Measurements from ENCODE around the gene DVL3. TPM values are rescaled to one million over a fixed set of nuclear protein-coding genes. Genes with fewer than 3 reads are reported as not detected.
A peak's percentile ranks its signal among the peaks of the same experiment; 100 is the strongest.
"Not testable (repeated sequence)": the region's sequence is repeated elsewhere in the genome, so short reads cannot be mapped to it uniquely, and the experiment has no call there.

DVL3 gene
- total RNA-seq, 1 donor from 2014 or later, result 63.5 TPM

DNA sequence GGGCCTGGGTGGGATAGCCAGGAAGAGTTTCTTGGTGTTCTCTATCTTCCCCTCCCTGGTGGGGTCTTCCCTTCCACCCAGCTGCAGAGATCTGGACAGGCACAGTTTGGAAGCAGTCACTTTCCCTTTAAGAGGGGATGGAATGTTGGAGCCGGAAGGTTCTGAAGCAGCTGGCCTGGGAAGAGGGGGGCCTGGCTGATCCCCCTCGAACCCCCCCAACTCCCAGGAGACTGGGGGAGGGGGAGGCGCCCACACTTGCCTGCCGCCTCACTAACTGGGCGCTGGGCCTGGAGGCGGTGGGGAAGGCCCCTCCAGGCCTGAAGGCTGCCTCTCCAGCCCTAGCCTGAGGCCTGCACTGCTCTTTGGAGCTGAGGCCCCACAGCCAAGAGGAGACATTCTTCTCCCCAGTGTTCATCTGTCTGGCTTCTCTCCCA is 1.4 kb downstream of the DVL3 start:
- Histone ChIP-seq H3K27me3 (ENCODE audit: low read depth) (no peaks in the 10 kb centered on the region), H3K27ac (replicated peaks) (peak overlapping the region; percentile 95), H3K4me3 (peak overlapping the region; percentile 99), H3K4me1 (peaks cover 85% of the 10 kb centered on the region), H3K36me3 (no peaks in the 10 kb centered on the region), H3K9me3 (replicated peaks) (no peaks in the 10 kb centered on the region)
- TF ChIP-seq, protein P1, sequence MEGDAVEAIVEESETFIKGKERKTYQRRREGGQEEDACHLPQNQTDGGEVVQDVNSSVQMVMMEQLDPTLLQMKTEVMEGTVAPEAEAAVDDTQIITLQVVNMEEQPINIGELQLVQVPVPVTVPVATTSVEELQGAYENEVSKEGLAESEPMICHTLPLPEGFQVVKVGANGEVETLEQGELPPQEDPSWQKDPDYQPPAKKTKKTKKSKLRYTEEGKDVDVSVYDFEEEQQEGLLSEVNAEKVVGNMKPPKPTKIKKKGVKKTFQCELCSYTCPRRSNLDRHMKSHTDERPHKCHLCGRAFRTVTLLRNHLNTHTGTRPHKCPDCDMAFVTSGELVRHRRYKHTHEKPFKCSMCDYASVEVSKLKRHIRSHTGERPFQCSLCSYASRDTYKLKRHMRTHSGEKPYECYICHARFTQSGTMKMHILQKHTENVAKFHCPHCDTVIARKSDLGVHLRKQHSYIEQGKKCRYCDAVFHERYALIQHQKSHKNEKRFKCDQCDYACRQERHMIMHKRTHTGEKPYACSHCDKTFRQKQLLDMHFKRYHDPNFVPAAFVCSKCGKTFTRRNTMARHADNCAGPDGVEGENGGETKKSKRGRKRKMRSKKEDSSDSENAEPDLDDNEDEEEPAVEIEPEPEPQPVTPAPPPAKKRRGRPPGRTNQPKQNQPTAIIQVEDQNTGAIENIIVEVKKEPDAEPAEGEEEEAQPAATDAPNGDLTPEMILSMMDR (IDR thresholded peaks at IDR 0.05; ENCODE audit: borderline replicate concordance), result no peak
- intact Hi-C loops (cut with micrococcal nuclease), result no loop called here
- peak; percentile 75 for DNase-seq

DNA sequence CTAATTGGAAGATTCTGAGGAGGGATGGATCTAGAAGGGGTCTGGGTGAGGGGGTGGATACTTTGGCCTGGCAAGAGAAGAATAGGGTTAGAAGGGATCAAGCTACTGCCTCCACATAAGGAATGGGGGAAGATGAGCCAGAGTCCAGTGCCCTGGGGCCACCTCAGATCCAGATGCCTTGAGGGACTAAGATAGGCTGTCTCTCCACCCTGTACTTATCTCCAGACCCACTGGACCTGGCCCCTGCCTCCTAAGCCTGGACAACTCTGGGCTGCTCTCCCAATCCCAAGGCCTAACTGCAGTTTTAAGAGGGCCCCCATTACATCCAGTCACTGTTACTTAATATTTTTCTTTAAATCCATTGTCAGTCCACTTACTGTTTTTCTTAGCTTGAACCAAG is 2.0 kb downstream of the DVL3 start:
- H3K36me3 ChIP-seq, result no peaks in the 10 kb centered on the region
- H3K4me1 ChIP-seq, result peaks cover 92% of the 10 kb centered on the region
- H3K9me3 ChIP-seq (replicated peaks), result no peaks in the 10 kb centered on the region
- H3K27ac ChIP-seq (replicated peaks), result peak overlapping the region; percentile 95
- TF ChIP-seq, protein P1 (IDR thresholded peaks at IDR 0.05; ENCODE audit: borderline replicate concordance), result no peak
- peak overlapping the region; percentile 99 for H3K4me3 ChIP-seq
- no peaks in the 10 kb centered on the region for H3K27me3 ChIP-seq (ENCODE audit: low read depth)
- intact Hi-C loops (cut with micrococcal nuclease), result no loop called here
- DNase-seq, result no peak

DNA sequence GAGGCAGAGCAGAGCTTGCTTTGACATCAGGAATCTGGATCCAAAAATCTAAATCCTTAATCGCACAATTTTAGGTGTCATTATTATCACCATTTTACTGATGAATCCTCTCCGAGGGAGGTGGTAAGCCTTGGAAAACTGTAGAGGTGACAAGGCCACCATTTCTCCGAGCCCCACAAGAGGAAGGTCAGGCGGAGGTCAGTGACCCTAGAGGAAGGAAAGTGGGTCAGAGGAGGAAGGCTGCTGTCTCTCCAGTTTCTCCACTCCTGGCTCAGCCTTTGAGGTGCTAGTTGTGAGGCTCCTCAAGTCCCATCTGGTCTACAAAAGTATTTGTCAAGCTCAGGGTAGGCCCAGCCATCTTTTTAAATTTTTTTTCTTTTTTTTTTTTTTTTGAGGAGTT is 3.2 kb downstream of the DVL3 start:
- DNase-seq, result no peak
- peaks cover 96% of the 10 kb centered on the region for H3K4me1 ChIP-seq
- H3K27me3 ChIP-seq (ENCODE audit: low read depth), result no peaks in the 10 kb centered on the region
- intact Hi-C loops (cut with micrococcal nuclease), result no loop called here
- H3K9me3 ChIP-seq (replicated peaks), result no peaks in the 10 kb centered on the region
- peaks cover 2% of the 10 kb centered on the region for H3K36me3 ChIP-seq
- TF ChIP-seq, protein P1 (IDR thresholded peaks at IDR 0.05; ENCODE audit: borderline replicate concordance), result no peak
- H3K4me3 ChIP-seq, result peak overlapping the region; percentile 99
- H3K27ac ChIP-seq (replicated peaks), result peak overlapping the region; percentile 95

DNA sequence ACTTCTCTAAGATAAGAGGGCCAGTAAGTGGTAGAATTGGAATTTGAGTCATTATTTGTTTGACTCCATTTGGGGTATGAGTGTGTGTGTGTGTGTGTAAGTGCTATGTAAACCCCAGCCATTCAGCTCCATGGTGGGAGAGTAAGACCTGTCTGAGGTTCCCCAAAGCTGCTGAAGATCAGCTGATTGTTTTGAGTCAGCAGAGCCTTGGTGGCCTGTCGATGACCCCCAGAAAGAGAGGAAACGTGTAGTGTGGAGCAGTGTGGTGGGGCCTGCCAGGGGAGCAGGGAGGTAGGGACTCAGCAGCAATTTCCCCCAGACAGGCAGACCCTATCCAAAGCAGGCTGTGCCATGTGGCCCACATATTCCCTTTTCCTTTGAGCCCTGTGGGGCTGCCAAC is 5.3 kb downstream of the DVL3 start:
- H3K4me1 ChIP-seq, result peaks cover 86% of the 10 kb centered on the region
- intact Hi-C loops (cut with micrococcal nuclease), result no loop called here
- H3K4me3 ChIP-seq, result peak overlapping the region; percentile 45

DNA sequence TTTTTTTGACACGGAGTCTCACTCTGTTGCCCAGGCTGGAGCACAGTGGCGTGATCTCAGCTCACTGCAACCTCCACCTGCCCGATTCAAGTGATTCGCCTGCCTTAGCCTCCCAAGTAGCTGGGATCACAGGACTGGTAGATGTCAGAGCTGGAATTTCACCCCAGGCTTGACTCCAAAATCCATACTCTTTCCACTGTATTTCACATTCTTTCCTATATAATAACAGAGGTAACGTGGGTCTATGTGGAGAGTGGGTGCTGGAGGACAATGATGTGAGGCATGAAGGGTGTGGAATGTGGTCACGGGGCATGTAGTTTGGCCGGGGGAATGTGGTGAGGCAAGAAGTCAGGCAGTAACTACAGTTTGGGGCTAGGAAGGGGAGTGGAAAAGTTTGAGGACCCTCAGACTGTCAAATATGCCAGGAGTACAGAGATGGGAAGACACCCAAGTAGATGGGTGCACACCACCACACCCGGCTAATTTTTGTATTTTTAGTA is 7.4 kb downstream of the DVL3 start:
- DNase-seq; intact Hi-C loops (cut with micrococcal nuclease); H3K27me3 ChIP-seq (ENCODE audit: low read depth); H3K9me3 ChIP-seq (replicated peaks); H3K4me3 ChIP-seq: not testable (repeated sequence)
- Histone ChIP-seq H3K36me3 (peaks cover 44% of the 10 kb centered on the region), H3K27ac (replicated peaks) (peak overlapping the region; percentile 95), H3K4me1 (peaks cover 64% of the 10 kb centered on the region)

More for the DNA sequence above, 5.3 kb downstream of the DVL3 start:
- Histone ChIP-seq H3K27me3 (ENCODE audit: low read depth) (no peaks in the 10 kb centered on the region), H3K36me3 (peaks cover 23% of the 10 kb centered on the region), H3K9me3 (replicated peaks) (no peaks in the 10 kb centered on the region), H3K27ac (replicated peaks) (peak overlapping the region; percentile 95)
- no peak for DNase-seq
- TF ChIP-seq, protein P1 (IDR thresholded peaks at IDR 0.05; ENCODE audit: borderline replicate concordance), result no peak

DNA sequence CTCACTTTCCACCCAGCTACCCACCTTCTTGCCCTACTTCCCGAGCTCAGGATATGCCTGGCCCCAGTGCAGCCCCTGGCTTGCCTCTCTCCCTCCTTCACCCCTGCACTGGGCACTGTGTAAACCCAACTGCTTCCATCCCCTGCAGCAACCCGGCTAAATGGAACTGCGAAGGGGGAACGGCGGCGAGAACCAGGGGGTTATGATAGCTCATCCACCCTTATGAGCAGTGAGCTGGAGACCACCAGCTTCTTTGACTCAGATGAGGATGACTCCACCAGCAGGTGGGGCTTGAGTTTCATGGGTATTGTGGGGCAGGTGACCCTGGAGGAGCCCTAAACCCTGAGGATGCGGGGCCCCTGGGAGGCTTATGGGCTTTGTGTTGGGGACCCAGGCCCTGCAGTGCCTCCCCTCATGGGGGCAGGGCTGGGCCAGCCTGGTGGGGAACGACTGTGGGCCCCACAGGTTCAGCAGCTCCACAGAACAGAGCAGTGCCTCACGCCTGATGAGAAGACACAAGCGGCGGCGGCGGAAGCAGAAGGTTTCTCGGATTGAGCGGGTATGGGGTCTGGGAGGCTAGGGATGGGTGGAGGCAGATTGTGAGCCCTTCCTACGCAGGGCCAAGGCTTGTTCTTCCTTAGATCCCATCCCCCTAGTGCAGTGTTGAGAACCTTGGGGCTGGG is 9.6 kb downstream of the DVL3 start:
- TF ChIP-seq, protein P1 (IDR thresholded peaks at IDR 0.05; ENCODE audit: borderline replicate concordance), result no peak
- no peak overlapping the region for H3K4me3 ChIP-seq
- H3K27ac ChIP-seq (replicated peaks), result no peak overlapping the region
- intact Hi-C loops (cut with micrococcal nuclease), result no loop called here
- no peaks in the 10 kb centered on the region for H3K27me3 ChIP-seq (ENCODE audit: low read depth)
- peaks cover 66% of the 10 kb centered on the region for H3K36me3 ChIP-seq
- peaks cover 50% of the 10 kb centered on the region for H3K4me1 ChIP-seq
- H3K9me3 ChIP-seq (replicated peaks), result no peaks in the 10 kb centered on the region
- DNase-seq, result no peak
